Natural killer cell treated with Interleukin-12 subunit alpha and Interleukin-12 subunit beta and Interleukin-15 and Interleukin-18, amount 100 ng/mL, for 72 hours (primary cell): ENCODE data around the gene OR6V1. TPM values are rescaled to one million over a fixed set of nuclear protein-coding genes. Genes with fewer than 3 reads are reported as not detected.

Source experiments
- total RNA-seq, 2 donors: library from RNA; stranded (reverse); gene quantifications; one replicate each; pipeline ENCODE4 v1.2.3, GENCODE V29; 2022

Gene OR6V1
- total RNA-seq, 2 donors from 2014 or later: not detected

Other genes with a start within 250 kb of the OR6V1 start
- 1 to 10 TPM in 1 of 2 donors, under 1 TPM in 1; 0.64 to 1.8 TPM for gene EPHB6, start 197.3 kb upstream of the OR6V1 start, total RNA-seq
- not detected for gene TRPV6, start 166.6 kb upstream of the OR6V1 start, total RNA-seq
- not detected for gene TRPV5, start 118.6 kb upstream of the OR6V1 start, total RNA-seq
- gene LLCFC1, start 112.9 kb upstream of the OR6V1 start, total RNA-seq: not detected
- not detected for gene KEL, start 90.0 kb upstream of the OR6V1 start, total RNA-seq
- gene OR9A2, start 25.2 kb upstream of the OR6V1 start, total RNA-seq: not detected
- not detected for gene PIP, start 79.7 kb downstream of the OR6V1 start, total RNA-seq
- gene TAS2R39, start 131.1 kb downstream of the OR6V1 start, total RNA-seq: not detected
- gene TAS2R40, start 169.7 kb downstream of the OR6V1 start, total RNA-seq: not detected
- 100 to 1,000 TPM; 133 to 233 TPM for gene GSTK1, start 211.1 kb downstream of the OR6V1 start, total RNA-seq
- gene TMEM139, start 232.6 kb downstream of the OR6V1 start, total RNA-seq: not detected
- gene CASP2, start 236.0 kb downstream of the OR6V1 start, total RNA-seq: 10 to 100 TPM; 67.8 to 94.2 TPM